Measurements from ENCODE around the gene FBRS.

FBRS gene

DNA sequence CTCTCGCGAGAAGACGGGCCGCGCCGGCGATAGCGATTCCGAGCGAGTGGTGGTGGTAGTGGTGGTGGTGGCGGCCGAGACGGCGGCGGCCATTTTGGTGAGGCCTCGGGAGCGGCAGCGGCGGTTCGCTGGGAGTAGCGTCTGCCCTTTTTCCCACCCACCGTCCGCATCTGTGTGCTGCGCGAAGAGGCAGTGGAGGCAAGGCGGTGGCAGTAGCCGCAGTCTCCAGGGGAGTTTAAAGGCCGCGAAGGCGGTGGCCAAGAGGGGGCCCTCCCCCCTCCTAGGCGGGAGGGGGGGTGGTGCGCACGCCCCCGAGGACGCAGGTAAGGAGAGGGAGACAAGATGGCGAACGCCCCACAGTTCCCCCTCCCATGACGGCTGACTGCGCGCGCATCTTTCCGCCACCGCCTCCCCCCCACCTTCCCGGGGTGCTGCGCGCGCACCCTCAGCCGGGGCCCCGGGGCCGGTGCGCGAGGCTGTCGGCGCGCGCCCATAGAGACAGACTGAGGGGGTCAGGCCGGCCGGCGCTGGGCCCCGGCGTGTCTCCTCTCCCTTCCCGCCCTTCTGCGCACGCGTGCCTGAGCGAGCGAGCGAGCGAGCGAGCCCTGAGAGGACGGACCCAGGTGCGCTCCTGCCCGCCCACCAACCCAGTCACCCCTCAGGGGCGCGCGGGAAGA is 40.0 kb downstream of the FBRS start:
- Histone ChIP-seq H3K9me3 (ENCODE audit: control insufficient read depth, low read length) (no peaks in the 10 kb centered on the region), H3K4me1 (peaks cover 10% of the 10 kb centered on the region), H3K9ac (peak overlapping the region; percentile 92), H3K27ac (peak overlapping the region; percentile 99), H2AFZ (peak overlapping the region; percentile 79), H3K36me3 (ENCODE audit: control insufficient read depth, insufficient read depth, low read length) (no peaks in the 10 kb centered on the region), H3K4me3 (ENCODE audit: low read depth, low read length) (peak overlapping the region; percentile 99), H3K79me2 (peaks cover 23% of the 10 kb centered on the region), H3K27me3 (ENCODE audit: control insufficient read depth, insufficient read depth, low read length) (no peaks in the 10 kb centered on the region), H3K4me2 (ENCODE audit: low read length) (peak overlapping the region; percentile 86)
- TF ChIP-seq, protein P1, sequence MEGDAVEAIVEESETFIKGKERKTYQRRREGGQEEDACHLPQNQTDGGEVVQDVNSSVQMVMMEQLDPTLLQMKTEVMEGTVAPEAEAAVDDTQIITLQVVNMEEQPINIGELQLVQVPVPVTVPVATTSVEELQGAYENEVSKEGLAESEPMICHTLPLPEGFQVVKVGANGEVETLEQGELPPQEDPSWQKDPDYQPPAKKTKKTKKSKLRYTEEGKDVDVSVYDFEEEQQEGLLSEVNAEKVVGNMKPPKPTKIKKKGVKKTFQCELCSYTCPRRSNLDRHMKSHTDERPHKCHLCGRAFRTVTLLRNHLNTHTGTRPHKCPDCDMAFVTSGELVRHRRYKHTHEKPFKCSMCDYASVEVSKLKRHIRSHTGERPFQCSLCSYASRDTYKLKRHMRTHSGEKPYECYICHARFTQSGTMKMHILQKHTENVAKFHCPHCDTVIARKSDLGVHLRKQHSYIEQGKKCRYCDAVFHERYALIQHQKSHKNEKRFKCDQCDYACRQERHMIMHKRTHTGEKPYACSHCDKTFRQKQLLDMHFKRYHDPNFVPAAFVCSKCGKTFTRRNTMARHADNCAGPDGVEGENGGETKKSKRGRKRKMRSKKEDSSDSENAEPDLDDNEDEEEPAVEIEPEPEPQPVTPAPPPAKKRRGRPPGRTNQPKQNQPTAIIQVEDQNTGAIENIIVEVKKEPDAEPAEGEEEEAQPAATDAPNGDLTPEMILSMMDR (IDR thresholded peaks at IDR 0.05), result no peak

DNA sequence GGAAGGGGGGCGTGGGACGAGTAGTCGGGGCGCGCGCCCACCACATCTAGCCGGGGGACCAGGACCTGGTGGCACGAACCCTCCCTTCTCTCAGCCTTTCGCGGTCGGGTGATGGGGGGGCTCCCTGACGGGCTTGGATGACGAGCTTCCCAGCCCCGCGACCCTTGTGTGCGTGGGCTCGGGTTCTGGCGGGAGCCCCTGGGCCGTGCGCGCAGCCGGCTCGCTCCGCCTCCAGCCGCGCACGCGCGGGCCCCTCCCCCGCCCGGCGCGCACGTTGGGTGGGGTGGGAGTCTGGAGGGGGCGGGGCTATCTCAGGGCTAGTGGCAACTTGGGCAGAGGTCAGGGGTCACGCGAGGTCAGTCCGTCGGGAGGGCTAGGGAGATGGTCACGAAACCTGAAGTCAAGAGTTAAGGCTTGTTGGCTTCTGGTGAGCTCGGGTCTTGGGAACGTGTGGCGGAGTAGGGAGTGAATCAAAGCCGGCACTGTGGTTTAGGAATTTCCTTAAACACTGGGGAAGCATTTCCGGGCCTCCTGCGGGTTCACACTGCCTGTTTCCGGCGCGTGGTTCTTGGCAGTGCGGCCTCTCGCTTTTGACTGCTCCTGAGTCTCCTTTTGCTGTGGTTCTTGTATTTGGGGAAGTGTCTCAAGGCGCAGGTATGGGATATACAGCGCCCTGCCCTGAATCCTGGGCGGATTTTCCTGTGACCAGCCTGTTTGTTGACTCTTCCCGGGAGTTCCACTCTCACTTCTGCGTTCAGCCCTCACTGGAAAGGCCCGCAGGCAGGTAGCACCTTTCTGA is 40.8 kb downstream of the FBRS start, which contains the start of gene SRCAP:
SRCAP (plus strand) TSS at position 356 of the 799 bp plus-strand sequence. CDS start 1,654 bp downstream, outside the sequence.
- TF ChIP-seq, protein P1 (IDR thresholded peaks at IDR 0.05), result no peak
- H3K4me1 ChIP-seq, result peaks cover 10% of the 10 kb centered on the region
- H3K27me3 ChIP-seq (ENCODE audit: control insufficient read depth, insufficient read depth, low read length), result no peaks in the 10 kb centered on the region
- peak within 1 kb of the TSS; percentile 79 for H2AFZ ChIP-seq
- no peaks in the 10 kb centered on the region for H3K9me3 ChIP-seq (ENCODE audit: control insufficient read depth, low read length)
- peak within 1 kb of the TSS; percentile 99 for H3K27ac ChIP-seq
- H3K79me2 ChIP-seq, result peaks cover 26% of the 10 kb centered on the region
- peak within 1 kb of the TSS; percentile 86 for H3K4me2 ChIP-seq (ENCODE audit: low read length)
- peak within 1 kb of the TSS; percentile 92 for H3K9ac ChIP-seq
- H3K36me3 ChIP-seq (ENCODE audit: control insufficient read depth, insufficient read depth, low read length), result no peaks in the 10 kb centered on the region
- peak within 1 kb of the TSS; percentile 99 for H3K4me3 ChIP-seq (ENCODE audit: low read depth, low read length)

DNA sequence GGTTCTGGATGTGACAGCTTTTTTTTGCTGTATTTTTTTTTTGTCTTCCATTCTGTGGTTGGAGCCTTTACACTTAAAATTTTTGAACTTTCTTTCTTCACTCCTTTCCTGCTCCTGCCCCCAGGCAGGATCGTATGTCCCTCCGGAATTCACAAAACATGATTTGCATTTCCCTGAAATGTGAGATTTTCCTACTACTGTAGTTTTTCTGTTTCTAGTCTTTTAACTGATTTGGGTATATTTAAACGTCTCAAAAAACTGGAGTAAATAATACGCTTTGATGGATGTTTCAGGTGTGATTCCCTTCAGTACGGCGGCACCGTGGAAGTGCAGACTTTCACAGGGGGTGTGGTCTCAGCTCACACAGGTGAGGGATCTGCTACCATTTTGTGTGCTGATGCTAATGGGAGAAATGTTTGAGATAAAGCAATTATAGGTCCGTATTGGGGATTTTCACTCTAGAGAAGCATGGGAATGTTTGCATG is 41.4 kb downstream of the FBRS start:
- TF ChIP-seq, protein P1 (IDR thresholded peaks at IDR 0.05), result no peak
- Histone ChIP-seq H3K79me2 (peaks cover 31% of the 10 kb centered on the region), H3K36me3 (ENCODE audit: control insufficient read depth, insufficient read depth, low read length) (no peaks in the 10 kb centered on the region), H3K4me3 (ENCODE audit: low read depth, low read length) (peak overlapping the region; percentile 99), H3K27me3 (ENCODE audit: control insufficient read depth, insufficient read depth, low read length) (no peaks in the 10 kb centered on the region), H3K9ac (no peak overlapping the region), H3K27ac (peak overlapping the region; percentile 99), H2AFZ (peak overlapping the region; percentile 61), H3K4me1 (peaks cover 10% of the 10 kb centered on the region), H3K9me3 (ENCODE audit: control insufficient read depth, low read length) (no peaks in the 10 kb centered on the region), H3K4me2 (ENCODE audit: low read length) (peak overlapping the region; percentile 86)

DNA sequence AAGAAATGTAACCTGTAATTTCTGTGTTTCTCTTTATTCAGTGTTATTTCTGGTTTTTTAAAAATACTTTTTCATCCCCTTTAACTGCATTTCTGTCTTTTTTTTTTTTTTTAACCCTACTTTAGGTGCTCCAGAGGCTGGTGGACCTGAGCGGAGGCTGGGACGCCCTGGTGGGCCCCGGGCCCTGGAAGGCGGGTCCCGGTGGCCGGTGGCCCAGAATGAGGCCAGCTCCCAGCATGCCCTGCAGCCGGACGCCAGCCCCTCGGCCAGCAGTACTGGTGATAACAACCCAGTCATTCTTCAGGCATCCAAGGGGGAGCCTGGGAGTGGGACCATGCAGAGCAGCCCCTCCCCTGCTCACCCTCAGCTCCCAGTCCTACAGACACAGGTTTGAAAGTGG is 42.3 kb downstream of the FBRS start:
- H3K9me3 ChIP-seq (ENCODE audit: control insufficient read depth, low read length), result no peaks in the 10 kb centered on the region
- peaks cover 10% of the 10 kb centered on the region for H3K4me1 ChIP-seq
- TF ChIP-seq, protein P1 (IDR thresholded peaks at IDR 0.05), result no peak
- no peak overlapping the region for H3K4me3 ChIP-seq (ENCODE audit: low read depth, low read length)
- H3K27me3 ChIP-seq (ENCODE audit: control insufficient read depth, insufficient read depth, low read length), result no peaks in the 10 kb centered on the region
- no peak overlapping the region for H3K4me2 ChIP-seq (ENCODE audit: low read length)
- peak overlapping the region; percentile 99 for H3K27ac ChIP-seq
- no peak overlapping the region for H2AFZ ChIP-seq
- H3K79me2 ChIP-seq, result peaks cover 36% of the 10 kb centered on the region
- no peak overlapping the region for H3K9ac ChIP-seq
- no peaks in the 10 kb centered on the region for H3K36me3 ChIP-seq (ENCODE audit: control insufficient read depth, insufficient read depth, low read length)

Data from parathyroid adenoma (tissue), 2 donors.